Neural cell (in vitro differentiated cells): ENCODE measurements around the gene PEAK3. TPM values are rescaled to one million over a fixed set of nuclear protein-coding genes. Genes with fewer than 3 reads are reported as not detected.

ENCODE experiments used
- H2AFZ ChIP-seq: fragments of 200-600, 300-800 bp; sonication (generic), shearing (Covaris generic); 2 replicates; pipeline ENCODE4 v1.6.0; 2014; ENCODE audit warnings: low read depth, mild to moderate bottlenecking, antibody characterized with exemption, low read length, moderate library complexity
- H3F3A ChIP-seq: fragments of 200-600 bp; shearing (Covaris generic); 2 replicates; pipeline ENCODE4 v1.6.1; 2016; ENCODE audit warnings: mild to moderate bottlenecking, moderate library complexity, mixed read lengths, antibody characterized with exemption, low read length; ENCODE audit not compliant: insufficient read depth, poor library complexity, severe bottlenecking
- H3K27ac ChIP-seq: fragments of 200-600, 300-800 bp; sonication (generic), shearing (Covaris generic); 2 replicates; pipeline ENCODE4 v1.5.1; 2014; ENCODE audit warnings: mild to moderate bottlenecking, low read length, moderate library complexity
- H3K27me3 ChIP-seq: fragments of 300-800, 200-600 bp; sonication (generic), shearing (Covaris generic); 2 replicates; pipeline ENCODE4 v1.6.0; 2014; ENCODE audit warnings: mild to moderate bottlenecking, low read depth, low read length, moderate library complexity; ENCODE audit not compliant: insufficient read depth
- H3K36me3 ChIP-seq: fragments of 300-800, 200-600 bp; sonication (generic), shearing (Covaris generic); 2 replicates; pipeline ENCODE4 v1.5.1; 2014; ENCODE audit warnings: mild to moderate bottlenecking, antibody characterized with exemption, low read length, moderate library complexity; ENCODE audit not compliant: insufficient read depth
- H3K4me2 ChIP-seq: fragments of 300-800, 200-600 bp; sonication (generic), shearing (Covaris generic); 2 replicates; pipeline ENCODE4 v1.6.0; 2014; ENCODE audit warnings: mild to moderate bottlenecking, low read length
- H3K4me3 ChIP-seq: fragments of 300-800, 200-600 bp; sonication (generic), shearing (Covaris generic); 2 replicates; pipeline ENCODE4 v1.5.1; 2014; ENCODE audit warnings: mild to moderate bottlenecking, low read length, moderate library complexity
- H3K79me2 ChIP-seq: fragments of 200-600 bp; shearing (Covaris generic); replicated peaks from 2 replicates; pipeline ENCODE4 v1.6.0; 2014; ENCODE audit warnings: mild to moderate bottlenecking, low read length, moderate library complexity; ENCODE audit not compliant: insufficient read depth
- H3K9ac ChIP-seq: fragments of 300-800, 200-600 bp; sonication (generic), shearing (Covaris generic); 2 replicates; pipeline ENCODE4 v1.6.1; 2016; ENCODE audit warnings: mild to moderate bottlenecking, low read length, mixed read lengths
- H3K9me2 ChIP-seq: fragments of 200-600 bp; shearing (Covaris generic); 2 replicates; pipeline ENCODE4 v1.6.1; 2016; ENCODE audit warnings: mild to moderate bottlenecking, low read length, mixed read lengths; ENCODE audit not compliant: insufficient read depth
- H3K9me3 ChIP-seq: fragments of 200-600, 300-800 bp; sonication (generic), shearing (Covaris generic); 2 replicates; pipeline ENCODE4 v1.6.1; 2016; ENCODE audit warnings: mild to moderate bottlenecking, mixed run types, low read length, moderate library complexity, mixed read lengths
- H4K20me1 ChIP-seq: fragments of 200-600 bp; shearing (Covaris generic); 2 replicates; pipeline ENCODE4 v1.6.1; 2016; ENCODE audit warnings: mild to moderate bottlenecking, mixed run types; ENCODE audit not compliant: insufficient read depth
- EP300 ChIP-seq: fragments of 450-650 bp; conservative IDR thresholded peaks from 2 replicates; pipeline ENCODE4 v1.6.1; 2014; ENCODE audit warnings: antibody characterized with exemption, mild to moderate bottlenecking, moderate library complexity; ENCODE audit not compliant: poor library complexity, severe bottlenecking
- EZH2 ChIP-seq: fragments of 200-600, 300-800 bp; shearing (Covaris generic), sonication (generic); IDR thresholded peaks from 2 replicates; pipeline ENCODE4 v1.6.1; 2014; ENCODE audit warnings: antibody characterized with exemption, low read length, borderline replicate concordance, mild to moderate bottlenecking; ENCODE audit not compliant: insufficient read depth, poor library complexity, severe bottlenecking
- MXI1 ChIP-seq: fragments of 450-650 bp; conservative IDR thresholded peaks from 2 replicates; pipeline ENCODE4 v1.6.1; 2014; ENCODE audit warnings: antibody characterized with exemption, mild to moderate bottlenecking; ENCODE audit not compliant: poor library complexity, severe bottlenecking
- POLR2AphosphoS5 ChIP-seq: IDR thresholded peaks from 2 replicates; pipeline ENCODE4 v1.6.1; 2012
- RAD21 ChIP-seq: fragments of 450-650 bp; conservative IDR thresholded peaks from 2 replicates; pipeline ENCODE4 v1.6.1; 2014; ENCODE audit warnings: antibody characterized with exemption, mild to moderate bottlenecking, moderate library complexity
- SMC3 ChIP-seq: fragments of 450-650 bp; conservative IDR thresholded peaks from 2 replicates; pipeline ENCODE4 v1.6.1; 2014; ENCODE audit warnings: antibody characterized with exemption, mild to moderate bottlenecking, moderate library complexity; ENCODE audit not compliant: poor library complexity
- TAF1 ChIP-seq: IDR thresholded peaks from 2 replicates; pipeline ENCODE4 v1.6.1; 2012; ENCODE audit warnings: low read depth
- polyA plus RNA-seq: library from polyadenylated mRNA; depleted of rRNA; stranded (reverse); fragments of >200 nt; gene quantifications from 2 replicates; pipeline ENCODE4 v1.2.3, GENCODE V29; 2014
- TF ChIP-seq, protein P1 (sequence below): fragments of 450-650 bp; IDR thresholded peaks from 2 replicates; pipeline ENCODE4 v1.5.1; 2014; ENCODE audit warnings: antibody characterized with exemption, mild to moderate bottlenecking, moderate library complexity; ENCODE audit not compliant: poor library complexity, severe bottlenecking
- TF ChIP-seq, protein P2 (sequence below): IDR thresholded peaks from 2 replicates; pipeline ENCODE4 v1.6.1; 2012; ENCODE audit warnings: borderline replicate concordance

Gene PEAK3
- polyA plus RNA-seq, 1 donor from 2014 or later = not detected

DNA sequence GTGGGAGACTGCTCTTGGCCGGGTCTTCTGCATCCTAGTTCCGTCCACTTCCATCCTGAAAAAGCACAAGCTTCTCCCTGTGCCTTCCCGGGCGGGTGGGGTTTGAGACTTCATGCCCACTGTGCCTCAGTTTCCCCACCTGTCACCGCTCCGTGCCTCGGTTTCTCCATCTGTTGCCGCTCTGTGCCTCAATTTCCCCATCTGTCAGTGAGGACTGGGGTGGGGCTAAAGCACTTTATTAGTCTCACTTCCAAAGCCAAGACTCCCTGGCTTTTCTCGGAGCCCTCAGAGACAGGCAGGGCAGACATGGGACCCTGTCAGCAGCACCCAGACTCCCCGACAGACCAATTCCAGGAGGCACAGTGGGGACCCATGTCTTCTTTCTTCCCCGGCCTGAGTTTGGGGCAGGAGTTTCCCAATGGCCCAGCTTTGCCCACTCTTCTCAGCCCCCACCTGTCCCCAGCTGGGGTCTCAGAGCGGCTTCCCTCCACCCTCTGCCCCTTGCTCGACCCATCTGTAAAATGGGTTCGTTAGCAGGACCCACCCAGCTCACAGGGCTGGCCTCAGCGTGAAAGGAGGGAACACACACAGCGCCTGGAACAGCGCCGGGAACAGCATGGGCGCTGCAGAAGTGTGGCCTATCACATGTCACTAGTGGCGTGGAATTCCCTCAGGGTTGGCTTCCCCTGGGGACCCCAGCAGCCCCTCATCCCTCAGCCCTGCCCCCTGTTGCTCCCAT, 4.6 kb upstream of the PEAK3 start:
- no peaks in the 10 kb centered on the region for H4K20me1 ChIP-seq

DNA sequence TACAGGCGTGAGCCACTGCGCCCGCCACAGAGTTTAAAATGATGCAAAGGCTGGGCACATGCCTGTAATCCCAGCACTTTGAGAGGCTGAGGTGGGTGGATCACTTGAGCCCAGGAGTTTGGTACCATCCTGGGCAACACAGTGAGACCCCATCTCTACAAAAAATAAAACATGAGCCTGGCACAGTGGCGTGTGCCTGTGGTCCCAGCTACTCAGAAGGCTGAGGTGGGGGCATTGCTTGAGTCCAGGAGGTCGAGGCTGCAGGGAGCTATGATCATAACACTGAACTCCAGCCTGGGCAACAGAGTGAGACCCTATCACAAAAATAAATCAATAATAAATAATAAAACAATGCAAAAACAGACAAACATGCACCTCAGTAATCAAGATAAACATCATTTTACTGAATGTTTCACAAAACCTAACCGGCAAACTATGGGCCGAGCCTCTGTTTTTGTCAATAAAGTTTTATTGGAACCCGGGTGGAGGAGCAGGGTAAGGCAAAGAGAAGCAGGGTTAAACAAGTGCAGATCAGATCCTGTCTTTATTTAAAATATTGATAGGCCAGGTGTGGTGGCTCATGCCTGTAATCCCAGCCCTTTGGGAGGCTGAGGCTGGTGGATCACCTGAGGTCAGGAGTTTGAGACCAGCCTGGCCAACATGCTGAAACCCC, 2.0 kb upstream of the PEAK3 start:
- Histone ChIP-seq H3K4me2 (no peak overlapping the region), H3K27me3 (peaks cover 36% of the 10 kb centered on the region), H3K9me2 (no peaks in the 10 kb centered on the region), H3F3A (no peaks in the 10 kb centered on the region), H3K9ac (no peak overlapping the region), H4K20me1 (no peaks in the 10 kb centered on the region), H3K79me2 (no peaks in the 10 kb centered on the region), H3K36me3 (no peaks in the 10 kb centered on the region), H3K27ac (no peak overlapping the region), H2AFZ (no peak overlapping the region), H3K9me3 (no peaks in the 10 kb centered on the region), H3K4me3 (no peak overlapping the region)
- TF ChIP-seq SMC3 = no peak

More for the DNA sequence above, 4.6 kb upstream of the PEAK3 start:
- H3K4me3 ChIP-seq = no peak overlapping the region
- H3K79me2 ChIP-seq = no peaks in the 10 kb centered on the region
- H2AFZ ChIP-seq = no peak overlapping the region
- no peak overlapping the region for H3K27ac ChIP-seq
- H3K27me3 ChIP-seq = peaks cover 62% of the 10 kb centered on the region
- H3K36me3 ChIP-seq = no peaks in the 10 kb centered on the region
- no peak overlapping the region for H3K9ac ChIP-seq
- H3F3A ChIP-seq = no peaks in the 10 kb centered on the region
- H3K9me3 ChIP-seq = no peaks in the 10 kb centered on the region
- no peaks in the 10 kb centered on the region for H3K9me2 ChIP-seq
- no peak for TF ChIP-seq EZH2
- TF ChIP-seq MXI1 = no peak
- no peak for TF ChIP-seq RAD21
- TF ChIP-seq SMC3 = no peak
- no peak overlapping the region for H3K4me2 ChIP-seq

DNA sequence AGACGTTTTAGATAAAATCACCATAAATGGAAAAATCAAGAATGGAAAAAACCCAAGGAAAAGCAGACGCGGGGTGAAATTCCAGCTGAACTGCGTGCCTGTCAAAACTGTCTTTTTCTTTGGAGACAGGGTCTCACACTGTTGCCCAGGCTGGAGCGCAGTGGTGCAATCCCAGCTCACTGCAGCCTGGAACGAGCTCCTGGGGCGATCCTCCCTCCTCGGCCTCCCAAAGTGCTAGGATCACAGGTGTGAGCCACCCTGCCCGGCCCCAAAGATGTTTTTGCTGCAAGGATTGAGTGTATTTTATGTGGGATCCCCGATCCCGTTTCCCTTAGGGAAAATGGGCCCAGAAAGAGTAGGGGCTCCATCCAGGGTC, 875 bp upstream of the PEAK3 start:
- H3K36me3 ChIP-seq = no peaks in the 10 kb centered on the region
- H3K27me3 ChIP-seq = peaks cover 25% of the 10 kb centered on the region
- no peaks in the 10 kb centered on the region for H3K9me3 ChIP-seq

More for the DNA sequence above, 875 bp upstream of the PEAK3 start:
- no peak overlapping the region for H2AFZ ChIP-seq
- no peak overlapping the region for H3K9ac ChIP-seq
- no peaks in the 10 kb centered on the region for H4K20me1 ChIP-seq
- no peaks in the 10 kb centered on the region for H3K79me2 ChIP-seq
- TF ChIP-seq EP300 (no peak), POLR2AphosphoS5 (no peak), TAF1 (no peak), MXI1 (no peak), SMC3 (no peak), RAD21 (no peak), EZH2 (no peak)
- TF ChIP-seq, protein P1, sequence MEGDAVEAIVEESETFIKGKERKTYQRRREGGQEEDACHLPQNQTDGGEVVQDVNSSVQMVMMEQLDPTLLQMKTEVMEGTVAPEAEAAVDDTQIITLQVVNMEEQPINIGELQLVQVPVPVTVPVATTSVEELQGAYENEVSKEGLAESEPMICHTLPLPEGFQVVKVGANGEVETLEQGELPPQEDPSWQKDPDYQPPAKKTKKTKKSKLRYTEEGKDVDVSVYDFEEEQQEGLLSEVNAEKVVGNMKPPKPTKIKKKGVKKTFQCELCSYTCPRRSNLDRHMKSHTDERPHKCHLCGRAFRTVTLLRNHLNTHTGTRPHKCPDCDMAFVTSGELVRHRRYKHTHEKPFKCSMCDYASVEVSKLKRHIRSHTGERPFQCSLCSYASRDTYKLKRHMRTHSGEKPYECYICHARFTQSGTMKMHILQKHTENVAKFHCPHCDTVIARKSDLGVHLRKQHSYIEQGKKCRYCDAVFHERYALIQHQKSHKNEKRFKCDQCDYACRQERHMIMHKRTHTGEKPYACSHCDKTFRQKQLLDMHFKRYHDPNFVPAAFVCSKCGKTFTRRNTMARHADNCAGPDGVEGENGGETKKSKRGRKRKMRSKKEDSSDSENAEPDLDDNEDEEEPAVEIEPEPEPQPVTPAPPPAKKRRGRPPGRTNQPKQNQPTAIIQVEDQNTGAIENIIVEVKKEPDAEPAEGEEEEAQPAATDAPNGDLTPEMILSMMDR = no peak
- TF ChIP-seq, protein P2, sequence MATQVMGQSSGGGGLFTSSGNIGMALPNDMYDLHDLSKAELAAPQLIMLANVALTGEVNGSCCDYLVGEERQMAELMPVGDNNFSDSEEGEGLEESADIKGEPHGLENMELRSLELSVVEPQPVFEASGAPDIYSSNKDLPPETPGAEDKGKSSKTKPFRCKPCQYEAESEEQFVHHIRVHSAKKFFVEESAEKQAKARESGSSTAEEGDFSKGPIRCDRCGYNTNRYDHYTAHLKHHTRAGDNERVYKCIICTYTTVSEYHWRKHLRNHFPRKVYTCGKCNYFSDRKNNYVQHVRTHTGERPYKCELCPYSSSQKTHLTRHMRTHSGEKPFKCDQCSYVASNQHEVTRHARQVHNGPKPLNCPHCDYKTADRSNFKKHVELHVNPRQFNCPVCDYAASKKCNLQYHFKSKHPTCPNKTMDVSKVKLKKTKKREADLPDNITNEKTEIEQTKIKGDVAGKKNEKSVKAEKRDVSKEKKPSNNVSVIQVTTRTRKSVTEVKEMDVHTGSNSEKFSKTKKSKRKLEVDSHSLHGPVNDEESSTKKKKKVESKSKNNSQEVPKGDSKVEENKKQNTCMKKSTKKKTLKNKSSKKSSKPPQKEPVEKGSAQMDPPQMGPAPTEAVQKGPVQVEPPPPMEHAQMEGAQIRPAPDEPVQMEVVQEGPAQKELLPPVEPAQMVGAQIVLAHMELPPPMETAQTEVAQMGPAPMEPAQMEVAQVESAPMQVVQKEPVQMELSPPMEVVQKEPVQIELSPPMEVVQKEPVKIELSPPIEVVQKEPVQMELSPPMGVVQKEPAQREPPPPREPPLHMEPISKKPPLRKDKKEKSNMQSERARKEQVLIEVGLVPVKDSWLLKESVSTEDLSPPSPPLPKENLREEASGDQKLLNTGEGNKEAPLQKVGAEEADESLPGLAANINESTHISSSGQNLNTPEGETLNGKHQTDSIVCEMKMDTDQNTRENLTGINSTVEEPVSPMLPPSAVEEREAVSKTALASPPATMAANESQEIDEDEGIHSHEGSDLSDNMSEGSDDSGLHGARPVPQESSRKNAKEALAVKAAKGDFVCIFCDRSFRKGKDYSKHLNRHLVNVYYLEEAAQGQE = no peak
- H3K9me2 ChIP-seq = no peaks in the 10 kb centered on the region
- no peak overlapping the region for H3K4me2 ChIP-seq
- H3K4me3 ChIP-seq = no peak overlapping the region
- no peak overlapping the region for H3K27ac ChIP-seq
- H3F3A ChIP-seq = no peaks in the 10 kb centered on the region
